GM18868 (cell line): Measurements from ENCODE around the gene MT1G.
"Not testable (repeated sequence)": the region's sequence is repeated elsewhere in the genome, so short reads cannot be mapped to it uniquely, and the experiment has no call there.

Experiments
- ATAC-seq: cut with Tn5 transposase; IDR thresholded peaks from one replicate; pipeline ENCODE4 v1.9.1; 2021; ENCODE audit warnings: mild to moderate bottlenecking, moderate library complexity; ENCODE audit not compliant: unreplicated experiment

MT1G gene

DNA sequence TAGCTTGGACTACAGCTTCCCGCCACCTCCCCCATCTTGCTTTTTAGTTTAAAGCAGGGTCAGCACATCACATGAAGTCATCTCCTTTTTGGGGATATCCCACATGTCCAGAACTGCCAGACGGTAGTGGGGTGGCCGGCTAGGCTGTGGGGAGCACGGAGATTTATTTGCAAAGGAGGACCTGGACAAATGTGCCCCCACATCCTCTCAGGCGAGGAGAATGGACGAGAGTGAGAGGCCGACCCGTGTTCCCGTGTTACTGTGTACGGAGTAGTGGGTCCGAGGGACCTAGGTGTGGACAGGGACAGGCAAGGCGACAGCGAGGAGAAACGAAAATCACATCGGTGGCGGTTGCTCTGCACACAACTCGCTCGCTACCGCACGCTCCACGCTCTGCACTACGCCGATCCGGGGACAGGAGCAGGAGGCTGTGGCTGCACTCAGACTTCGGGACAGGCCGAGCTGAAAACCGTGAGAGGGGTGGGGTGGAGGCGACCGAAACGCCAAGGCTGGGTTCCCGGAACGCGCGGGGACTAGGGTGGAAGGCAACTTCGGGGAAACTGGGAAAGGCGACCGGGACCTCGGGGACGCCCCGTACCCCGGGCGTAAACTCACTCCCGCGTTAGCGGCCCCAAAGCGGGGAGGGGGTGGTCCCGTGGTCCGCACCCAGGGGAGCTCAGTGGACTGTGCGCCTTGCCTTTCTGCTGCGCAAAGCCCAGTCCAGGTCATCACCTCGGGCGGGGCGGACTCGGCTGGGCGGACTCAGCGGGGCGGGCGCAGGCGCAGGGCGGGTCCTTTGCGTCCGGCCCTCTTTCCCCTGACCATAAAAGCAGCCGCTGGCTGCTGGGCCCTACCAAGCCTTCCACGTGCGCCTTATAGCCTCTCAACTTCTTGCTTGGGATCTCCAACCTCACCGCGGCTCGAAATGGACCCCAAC, 29.8 kb downstream of the MT1G start, which contains the start of gene MT1A:
Gene MT1A, plus strand, starts transcription at position 853 of the 937 bp plus-strand sequence. Its CDS starts 73 bp downstream, at position 926.
- ATAC-seq: no peak

DNA sequence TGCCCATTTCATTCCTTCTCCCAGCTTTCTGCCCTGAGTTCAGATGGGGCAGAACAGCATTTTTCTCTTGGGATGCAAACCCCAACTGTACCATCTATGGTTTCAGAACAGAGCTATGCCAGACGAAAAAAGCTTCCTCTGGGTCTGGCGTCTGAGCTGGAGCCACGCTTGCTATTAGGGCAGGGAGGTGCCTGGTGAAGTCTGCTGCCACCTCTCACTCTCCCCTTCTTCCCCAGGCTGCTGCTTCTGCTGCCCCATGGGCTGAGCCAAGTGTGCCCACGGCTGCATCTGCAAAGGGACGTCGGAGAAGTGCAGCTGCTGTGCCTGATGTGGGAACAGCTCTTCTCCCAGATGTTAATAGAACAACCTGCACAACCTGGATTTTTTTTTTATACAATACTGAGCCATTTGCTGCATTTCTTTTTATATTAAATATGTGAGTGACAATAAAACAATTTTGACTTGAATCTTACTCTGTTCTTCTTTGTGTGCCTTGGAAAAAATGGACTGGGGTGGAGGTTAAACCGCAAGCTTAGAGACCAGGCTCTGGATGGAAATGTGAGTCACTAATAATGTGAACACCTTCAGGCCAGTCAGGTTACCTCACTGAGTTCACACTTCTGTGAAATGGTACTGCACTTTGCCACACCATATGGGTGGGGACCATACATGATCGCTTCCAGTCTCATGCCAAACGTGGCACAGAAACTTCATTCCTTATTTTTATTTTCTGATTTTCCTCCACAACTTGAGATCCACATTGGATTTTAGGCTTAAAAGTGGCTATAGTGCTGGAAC, 31.1 kb downstream of the MT1G start:
- ATAC-seq: no peak

DNA sequence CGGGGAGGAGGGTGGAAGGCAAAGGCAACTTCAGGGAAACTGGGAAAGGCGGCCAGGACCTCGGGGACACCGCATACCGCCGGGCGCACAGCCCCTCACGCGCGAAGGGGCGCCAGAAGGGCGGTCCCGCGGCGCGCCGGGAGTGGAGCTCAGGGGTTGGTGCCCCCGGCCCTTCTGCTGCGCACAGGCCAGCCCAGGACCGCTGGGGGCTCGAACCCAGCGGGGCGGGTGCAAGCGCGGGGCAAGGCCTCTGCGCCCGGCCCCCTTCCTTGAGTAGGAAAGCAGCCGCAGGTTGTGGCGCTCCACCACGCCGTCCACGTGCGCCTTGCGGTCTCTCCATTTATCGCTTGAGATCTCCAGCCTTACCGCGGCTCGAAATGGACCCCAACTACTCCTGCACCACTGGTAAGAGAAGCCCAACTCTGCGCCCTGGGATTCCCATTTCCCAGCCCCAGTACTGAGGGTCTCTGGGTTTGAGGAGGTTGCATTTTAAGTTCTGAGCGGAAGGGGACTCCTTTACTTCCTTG, 32.4 kb downstream of the MT1G start:
- no peak for ATAC-seq

DNA sequence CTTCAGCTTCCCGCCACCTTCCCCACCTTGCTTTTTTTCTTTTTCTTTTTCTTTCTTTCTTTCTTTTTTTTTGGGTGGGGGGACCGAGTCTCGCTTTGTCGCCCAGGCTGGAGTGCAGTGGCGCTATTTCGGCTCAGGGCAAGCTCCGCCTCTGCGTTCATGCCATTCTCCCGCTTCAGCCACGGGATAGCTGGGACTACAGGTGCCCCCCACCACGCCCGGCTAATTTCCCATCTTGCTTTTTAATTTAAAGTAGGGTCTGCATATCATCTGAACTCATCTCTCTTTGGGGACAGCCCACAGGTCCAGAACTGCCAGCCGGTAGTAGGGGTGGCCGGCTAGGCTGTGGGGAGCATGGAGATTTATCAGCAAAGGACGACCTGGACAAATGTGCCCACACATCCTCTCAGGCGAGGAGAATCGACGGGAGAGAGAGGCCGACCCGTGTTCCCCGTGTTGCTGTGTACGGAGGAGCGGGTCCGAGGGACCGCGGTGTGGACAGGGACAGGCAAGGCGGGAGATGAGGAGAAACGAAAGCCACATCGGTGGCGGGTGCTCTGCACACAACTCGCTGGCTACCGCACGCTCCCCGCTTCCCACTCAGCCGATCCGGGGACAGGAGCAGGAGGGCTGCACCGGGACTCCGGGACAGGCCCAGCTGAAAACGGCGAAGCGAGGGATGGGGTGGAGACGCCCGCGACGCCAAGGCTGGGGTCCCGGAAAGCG, 33.0 kb downstream of the MT1G start:
- ATAC-seq: no peak

DNA sequence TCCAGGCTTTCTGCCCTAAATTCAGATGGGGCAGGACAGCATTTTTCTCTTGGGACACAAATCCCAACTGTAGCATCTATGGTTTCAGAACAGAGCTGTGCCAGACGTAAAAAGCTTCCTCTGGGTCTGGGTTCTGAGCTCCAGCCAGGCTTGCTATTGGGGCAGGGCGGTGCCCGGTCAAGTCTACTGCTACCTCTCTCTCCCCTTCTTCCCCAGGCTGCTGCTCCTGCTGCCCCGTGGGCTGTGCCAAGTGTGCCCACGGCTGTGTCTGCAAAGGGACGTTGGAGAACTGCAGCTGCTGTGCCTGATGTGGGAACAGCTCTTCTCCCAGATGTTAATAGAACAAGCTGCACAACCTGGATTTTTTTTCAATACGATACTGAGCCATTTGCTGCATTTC, 34.3 kb downstream of the MT1G start:
- ATAC-seq: no peak

DNA sequence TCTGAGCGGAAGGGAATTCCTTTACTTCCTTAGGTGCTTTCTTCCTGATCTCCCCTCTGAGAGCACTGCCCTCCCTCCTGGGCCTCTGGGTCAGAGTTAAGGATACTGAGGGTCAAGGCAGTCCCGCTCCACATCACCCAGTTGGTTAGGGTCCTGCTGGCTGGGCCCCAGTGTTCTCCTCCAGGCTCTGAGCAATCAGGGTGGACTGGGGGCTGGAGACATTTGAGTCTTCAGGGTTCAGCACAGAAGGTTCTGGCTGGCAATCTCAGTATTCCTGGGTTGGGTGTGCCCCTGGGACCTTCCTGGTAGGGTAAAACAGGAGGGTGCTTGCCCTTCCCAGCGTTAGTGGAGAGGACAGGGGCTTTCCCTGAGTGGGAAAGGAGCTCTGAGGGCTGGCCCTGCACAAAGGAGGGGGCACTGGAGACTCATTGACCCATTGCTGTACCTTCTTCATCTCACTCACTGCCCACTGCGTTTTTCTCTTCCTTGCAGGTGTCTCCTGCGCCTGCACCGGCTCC, 35.0 kb downstream of the MT1G start:
- no peak for ATAC-seq

DNA sequence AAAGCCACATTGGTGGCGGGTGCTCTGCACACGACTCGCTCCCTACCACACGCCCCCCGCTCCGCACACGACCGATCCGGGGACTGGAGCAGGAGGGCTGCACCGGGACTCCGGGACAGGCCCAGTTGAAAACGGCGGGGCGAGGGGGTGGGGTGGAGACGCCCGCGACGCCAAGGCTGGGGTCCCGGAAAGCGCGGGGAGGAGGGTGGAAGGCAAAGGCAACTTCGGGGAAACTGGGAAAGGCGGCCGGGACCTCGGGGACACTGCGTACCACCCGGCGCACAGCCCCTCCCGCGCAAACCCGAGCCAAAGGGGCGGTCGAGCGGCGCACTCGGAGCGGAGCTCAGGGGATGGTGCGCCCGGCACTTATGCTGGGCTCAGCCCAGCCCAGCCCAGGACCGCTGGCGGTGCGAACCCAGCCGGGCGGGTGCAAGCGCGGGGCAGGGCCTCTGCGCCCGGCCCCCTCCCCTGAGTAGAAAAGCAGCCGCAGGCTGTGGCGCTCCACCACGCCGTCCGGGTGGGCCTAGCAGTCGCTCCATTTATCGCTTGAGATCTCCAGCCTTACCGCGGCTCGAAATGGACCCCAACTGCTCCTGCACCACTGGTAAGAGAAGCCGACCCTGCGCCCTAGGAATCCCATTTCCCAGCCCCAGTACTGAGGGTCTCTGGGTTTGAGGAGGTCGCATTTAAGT, 35.6 kb downstream of the MT1G start, which contains the start of gene MT1M:
Gene MT1M, plus strand, starts transcription at position 504 of the 692 bp plus-strand sequence. Its CDS starts 73 bp downstream, at position 577.
- ATAC-seq: no peak

DNA sequence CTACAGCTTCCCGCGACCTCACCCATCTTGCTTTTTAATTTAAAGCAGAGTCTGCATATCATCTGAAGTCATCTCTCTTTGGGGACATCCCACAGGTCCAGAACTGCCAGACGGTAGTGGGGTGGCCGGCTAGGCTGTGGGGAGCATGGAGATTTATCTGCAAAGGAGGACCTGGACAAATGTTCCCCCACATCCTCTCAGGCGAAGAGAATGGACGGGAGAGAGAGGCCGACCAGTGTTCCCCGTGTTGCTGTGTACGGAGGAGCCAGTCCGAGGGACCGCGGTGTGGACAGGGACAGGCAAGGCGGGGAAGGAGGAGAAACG, 36.1 kb downstream of the MT1G start:
- ATAC-seq: no peak

DNA sequence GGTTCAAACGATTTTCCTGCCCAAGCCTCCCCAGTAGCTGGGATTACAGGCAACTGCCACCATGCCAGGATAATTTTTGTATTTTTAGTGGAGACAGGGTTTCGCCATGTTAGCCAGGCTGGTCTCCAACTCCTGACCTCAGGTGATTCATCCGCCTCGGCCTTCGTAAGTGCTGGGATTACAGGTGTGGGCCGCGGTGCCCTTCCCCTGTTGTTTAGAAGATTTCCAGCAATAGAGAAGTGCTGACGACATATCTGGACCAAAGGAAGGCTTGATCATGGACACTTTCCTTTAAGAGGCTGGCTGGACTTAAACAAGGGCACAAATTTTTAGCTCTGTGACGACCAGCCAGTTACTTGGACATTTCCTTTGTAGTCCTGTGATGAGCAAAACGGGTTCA, 36.7 kb downstream of the MT1G start:
- ATAC-seq: no peak

DNA sequence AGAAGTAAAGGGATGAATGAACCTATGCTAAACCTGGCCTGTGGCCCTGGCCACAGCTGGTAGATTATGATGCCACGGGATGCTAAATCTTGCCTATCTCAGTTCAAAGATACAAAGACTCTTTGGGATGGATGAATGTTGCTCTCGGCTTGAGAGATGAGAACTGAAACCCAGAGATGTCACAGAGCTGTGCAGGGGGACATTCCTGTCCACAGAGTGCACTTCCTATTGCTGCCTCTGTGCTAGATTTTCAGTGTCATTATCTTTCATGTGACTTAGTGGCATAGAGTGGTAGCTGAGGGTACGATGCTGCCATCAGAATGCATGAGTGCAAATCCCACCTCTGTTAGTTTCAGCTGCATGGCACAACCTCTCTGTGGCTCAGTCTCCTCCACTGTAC, 37.7 kb downstream of the MT1G start:
- ATAC-seq: peak; percentile 93

DNA sequence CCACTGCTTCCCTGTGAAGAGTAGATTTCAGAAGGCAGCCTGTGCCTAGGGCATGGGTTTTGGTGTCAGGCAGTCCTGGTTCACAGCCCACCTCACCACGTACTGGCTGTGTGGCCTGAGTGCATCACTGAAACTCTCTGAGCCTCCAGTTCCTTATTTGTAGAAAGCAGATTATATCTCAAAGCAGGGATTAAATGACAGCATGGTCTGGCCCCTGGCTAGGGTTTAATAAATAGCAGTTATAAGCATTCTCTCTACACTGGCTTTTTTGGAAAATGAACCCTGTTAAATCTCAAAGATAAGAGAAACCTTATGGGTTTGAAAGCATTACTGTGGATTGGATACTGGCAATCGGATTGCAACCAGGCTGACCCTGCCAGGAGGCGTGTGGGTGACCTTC, 38.3 kb downstream of the MT1G start:
- peak; percentile 33 for ATAC-seq

DNA sequence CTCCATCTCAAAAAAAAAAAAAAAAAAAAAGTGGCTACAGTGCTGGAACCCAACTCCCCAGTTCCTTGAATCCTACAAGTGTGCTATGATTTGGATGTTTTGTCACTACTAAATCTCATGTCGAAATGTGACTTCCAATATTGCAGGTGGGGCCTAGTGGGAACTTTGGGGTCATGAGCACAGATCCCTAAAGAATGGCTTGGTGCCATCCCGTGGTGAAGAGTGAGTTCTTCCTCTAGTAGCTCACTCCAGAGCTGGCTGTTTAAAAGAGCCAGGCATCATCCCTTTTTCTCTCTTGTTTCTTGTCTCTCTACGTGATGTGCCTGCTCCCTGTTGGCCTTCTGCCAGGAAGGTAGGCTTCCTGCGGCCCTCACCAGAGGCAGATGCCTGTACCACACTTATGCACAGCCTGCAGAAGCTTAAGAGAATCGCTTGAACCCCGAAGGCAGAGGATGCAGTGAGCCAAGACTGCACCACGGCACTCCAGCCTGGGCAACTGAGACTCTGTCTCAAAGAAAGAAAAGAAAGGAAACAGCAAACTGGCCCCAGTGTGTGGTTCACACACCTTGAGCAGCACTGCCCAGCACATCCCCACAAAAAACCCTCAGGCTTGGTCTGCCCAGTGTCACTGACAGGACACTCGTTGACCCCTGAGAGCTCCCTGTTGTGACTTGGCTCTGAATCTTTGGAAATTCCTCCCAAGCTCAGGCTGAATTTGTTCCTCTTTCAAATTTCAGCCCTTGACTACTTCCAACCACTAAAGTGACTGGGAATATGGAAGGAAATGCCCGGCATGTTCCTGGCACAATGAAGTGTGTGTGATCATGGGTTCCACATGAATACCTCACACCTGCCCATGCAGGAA, 39.1 kb downstream of the MT1G start:
- ATAC-seq: no peak

DNA sequence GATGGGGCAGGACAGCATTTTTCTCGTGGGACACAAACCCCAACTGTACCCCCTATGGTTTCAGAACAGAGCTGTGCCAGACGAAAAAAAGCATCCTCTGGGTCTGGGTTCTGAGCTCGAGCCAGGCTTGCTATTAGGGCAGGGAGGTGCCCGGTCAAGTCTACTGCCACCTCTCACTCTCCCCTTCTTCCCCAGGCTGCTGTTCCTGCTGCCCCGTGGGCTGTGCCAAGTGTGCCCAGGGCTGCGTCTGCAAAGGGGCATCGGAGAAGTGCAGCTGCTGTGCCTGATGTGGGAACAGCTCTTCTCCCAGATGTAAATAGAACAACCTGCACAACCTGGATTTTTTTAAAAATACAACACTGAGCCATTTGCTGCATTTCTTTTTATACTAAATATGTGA, 41.2 kb downstream of the MT1G start:
- no peak for ATAC-seq

DNA sequence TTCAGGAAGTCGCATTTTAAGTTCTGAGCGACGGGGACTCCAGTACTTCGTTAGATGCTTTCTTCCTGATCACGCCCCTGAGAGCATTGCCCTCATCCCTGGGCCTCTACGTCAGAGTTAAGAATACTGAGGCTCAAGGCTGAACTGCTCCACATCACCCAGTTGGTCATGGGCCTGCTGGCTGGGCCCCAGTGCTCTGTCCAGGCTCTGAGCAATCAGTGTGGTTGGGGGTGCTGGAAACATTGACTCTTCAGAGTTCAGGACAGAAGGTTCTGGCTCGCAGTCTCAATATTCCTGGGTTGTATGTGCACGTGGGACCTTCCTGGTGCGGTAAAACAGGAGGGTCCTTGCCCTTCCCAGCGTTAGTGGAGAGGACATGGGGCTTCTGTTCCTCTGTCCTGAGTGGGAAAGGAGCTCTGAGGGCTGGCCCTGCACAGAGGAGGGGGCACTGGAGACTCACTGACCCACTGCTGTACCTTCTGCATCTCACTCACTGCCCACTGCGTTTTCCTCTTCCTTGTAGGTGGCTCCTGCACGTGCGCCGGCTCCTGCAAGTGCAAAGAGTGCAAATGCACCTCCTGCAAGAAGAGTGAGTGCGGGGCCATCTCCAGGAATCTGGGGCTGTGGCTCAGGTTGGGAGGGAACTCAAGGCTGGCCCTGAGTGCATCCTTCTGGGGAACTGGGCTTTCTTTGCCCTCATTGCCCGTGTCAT, 41.8 kb downstream of the MT1G start:
- ATAC-seq: no peak

DNA sequence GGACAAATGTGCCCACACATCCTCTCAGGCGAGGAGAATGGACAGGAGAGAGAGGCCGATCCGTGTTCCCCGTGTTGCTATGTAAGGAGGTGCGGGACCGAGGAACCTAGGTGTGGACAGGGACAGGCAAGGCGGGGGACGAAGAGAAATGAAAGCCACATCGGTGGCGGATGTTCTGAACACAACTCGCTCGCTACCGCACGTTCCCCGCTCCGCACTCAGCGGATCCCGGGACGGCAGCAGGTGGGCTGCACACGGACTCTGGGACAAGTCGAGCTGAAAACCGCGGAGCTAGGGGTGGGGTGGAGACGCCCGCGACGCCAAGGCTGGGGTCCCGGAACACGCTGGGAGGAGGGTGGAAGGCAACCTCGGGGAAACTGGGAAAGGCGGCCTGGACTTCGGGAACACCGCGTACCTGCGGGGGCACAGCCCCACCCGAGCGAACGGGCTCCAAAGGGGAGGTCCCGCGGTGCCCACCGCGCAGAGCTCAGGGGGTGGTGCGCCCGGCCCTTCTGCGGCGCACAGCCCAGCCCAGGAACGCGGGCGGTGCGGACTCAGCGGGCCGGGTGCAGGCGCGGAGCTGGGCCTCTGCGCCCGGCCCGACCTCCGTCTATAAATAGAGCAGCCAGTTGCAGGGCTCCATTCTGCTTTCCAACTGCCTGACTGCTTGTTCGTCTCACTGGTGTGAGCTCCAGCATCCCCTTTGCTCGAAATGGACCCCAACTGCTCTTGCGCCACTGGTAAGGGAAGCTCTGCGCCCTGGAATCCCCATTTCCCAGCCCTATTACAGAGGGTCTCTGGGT, 42.5 kb downstream of the MT1G start, which contains the start of gene MT1E:
Gene MT1E, plus strand, starts transcription at position 642 of the 803 bp plus-strand sequence. Its CDS starts 71 bp downstream, at position 713.
- ATAC-seq: no peak

DNA sequence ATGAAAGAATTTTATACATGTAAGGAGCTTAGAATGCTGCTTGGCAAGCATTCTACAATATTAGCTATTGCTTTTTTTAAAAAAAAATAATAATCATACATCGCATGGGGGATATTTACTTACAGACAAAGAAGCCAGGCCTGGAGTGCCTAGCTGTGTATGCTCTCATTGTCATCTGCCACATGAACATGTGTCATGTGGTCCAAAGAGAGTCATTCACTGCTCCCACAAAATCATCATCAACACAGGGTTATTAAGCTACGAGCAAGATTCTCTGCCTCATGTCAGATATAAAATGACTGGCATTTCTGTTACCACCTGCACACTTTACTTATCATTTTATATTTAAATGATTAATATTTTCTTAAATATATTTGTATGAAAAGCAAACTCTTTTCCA, 44.2 kb downstream of the MT1G start:
- no peak for ATAC-seq

DNA sequence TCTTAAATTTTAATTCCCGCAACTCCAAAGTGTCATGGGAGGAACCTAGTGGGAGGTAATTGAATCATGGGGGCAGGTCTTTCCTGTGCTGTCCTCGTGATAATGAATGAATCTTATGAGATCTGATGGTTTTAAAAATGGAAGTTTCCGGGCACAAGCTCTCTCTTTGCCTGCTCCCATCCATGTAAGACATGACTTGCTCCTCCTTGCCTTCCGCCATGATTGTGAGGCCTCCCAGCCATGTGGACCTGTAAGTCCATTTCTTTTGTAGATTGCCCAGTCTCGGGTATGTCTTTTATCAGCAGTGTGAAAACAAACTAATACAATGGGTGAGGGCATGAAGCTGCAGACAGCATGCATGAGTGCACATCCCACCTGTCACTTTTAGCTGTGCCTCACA, 44.7 kb downstream of the MT1G start:
- ATAC-seq: not testable (repeated sequence)
